Measurements from ENCODE around the gene KCTD19. TPM values are rescaled to one million over a fixed set of nuclear protein-coding genes. Genes with fewer than 3 reads are reported as not detected.

Gene KCTD19
- total and polyA plus RNA-seq, 2 donors (not counting 1 experiment from before 2014, with no cell fraction given): 0.52 TPM; not detected in 1

DNA sequence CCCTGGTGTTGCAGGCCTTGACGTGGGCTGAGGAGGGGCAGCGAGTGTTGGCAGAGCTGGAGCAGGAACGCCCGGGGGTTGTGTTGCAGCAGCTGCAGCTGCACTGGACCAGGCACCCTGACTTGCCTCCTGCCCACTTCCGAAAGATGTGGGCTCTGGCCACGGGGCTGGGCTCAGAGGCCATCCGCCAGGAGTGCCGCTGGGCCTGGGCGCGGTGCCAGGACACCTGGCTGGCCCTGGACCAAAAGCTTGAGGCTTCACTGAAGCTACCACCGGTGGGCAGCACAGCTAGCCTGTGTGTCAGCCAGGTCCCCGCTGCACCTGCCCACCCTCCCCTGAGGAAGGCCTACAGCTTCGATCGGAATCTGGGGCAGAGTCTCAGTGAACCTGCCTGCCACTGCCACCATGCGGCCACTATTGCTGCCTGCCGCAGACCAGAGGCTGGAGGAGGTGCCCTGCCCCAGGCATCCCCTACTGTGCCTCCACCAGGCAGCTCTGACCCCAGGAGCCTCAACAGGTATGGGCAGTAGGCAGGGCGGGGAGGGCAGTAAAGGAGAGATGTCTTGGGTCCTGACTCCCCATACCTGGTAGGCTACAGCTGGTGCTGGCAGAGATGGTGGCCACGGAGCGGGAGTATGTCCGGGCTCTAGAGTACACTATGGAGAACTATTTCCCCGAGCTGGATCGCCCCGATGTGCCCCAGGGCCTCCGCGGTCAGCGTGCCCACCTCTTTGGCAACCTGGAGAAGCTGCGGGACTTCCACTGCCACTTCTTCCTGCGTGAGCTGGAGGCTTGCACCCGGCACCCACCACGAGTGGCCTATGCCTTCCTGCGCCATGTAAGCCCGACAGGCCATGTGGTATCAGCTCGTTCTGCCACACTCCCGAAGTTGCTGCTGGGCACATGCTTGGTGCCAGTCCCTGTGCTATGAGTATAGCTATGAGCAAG is 41.6 kb downstream of the KCTD19 start:
- Histone ChIP-seq H3K27ac (ENCODE audit: low read length in 2 of 2) (no peak overlapping the region), H3K27me3 (replicated peaks in 1 of 4; ENCODE audit: control extremely low read depth in 1 of 4, control insufficient read depth in 3 of 4, insufficient read depth in 4 of 4, low read length in 3 of 4) (no peaks in the 10 kb centered on the region), H3K4me2 (replicated peaks; ENCODE audit: low read depth, low read length, poor library complexity, severe bottlenecking) (no peak overlapping the region), H4K20me1 (ENCODE audit: control insufficient read depth, insufficient read depth, low read length, poor library complexity, severe bottlenecking) (no peaks in the 10 kb centered on the region), H3K4me1 (ENCODE audit: control insufficient read depth in 2 of 2, insufficient read depth in 2 of 2, low read length in 2 of 2) (no peaks in the 10 kb centered on the region), H3K9ac (ENCODE audit: low read length) (no peak overlapping the region), H3K79me2 (ENCODE audit: control insufficient read depth, insufficient read depth, low read length) (no peaks in the 10 kb centered on the region), H3K36me3 (replicated peaks in 1 of 2; ENCODE audit: control extremely low read depth in 1 of 2, control insufficient read depth in 1 of 2, extremely low read depth in 1 of 2, insufficient read depth in 2 of 2, low read length in 1 of 2) (no peaks in the 10 kb centered on the region), H2AFZ (ENCODE audit: insufficient read depth, low read depth, low read length, poor library complexity, severe bottlenecking) (no peak overlapping the region), H3K4me3 (ENCODE audit: control extremely low read depth in 1 of 5, extremely low read depth in 1 of 5, insufficient read depth in 1 of 5, low read depth in 2 of 5, low read length in 4 of 5) (no peak overlapping the region), H3K9me3 (ENCODE audit: control extremely low read depth in 1 of 3, control insufficient read depth in 2 of 3, insufficient read depth in 1 of 3, low read length in 2 of 3) (no peaks in the 10 kb centered on the region)
- WGBS (ENCODE audit: insufficient coverage): 93% methylated on average over 34 of the region's 34 CpGs
- Mint-ChIP-seq H3K27ac (no peak overlapping the region), H3K27me3 (no peaks in the 10 kb centered on the region), H3K9me3 (ENCODE audit: insufficient read depth) (no peaks in the 10 kb centered on the region), H3K4me1 (no peaks in the 10 kb centered on the region), H3K4me3 (no peak overlapping the region)
- TF ChIP-seq, protein P1, sequence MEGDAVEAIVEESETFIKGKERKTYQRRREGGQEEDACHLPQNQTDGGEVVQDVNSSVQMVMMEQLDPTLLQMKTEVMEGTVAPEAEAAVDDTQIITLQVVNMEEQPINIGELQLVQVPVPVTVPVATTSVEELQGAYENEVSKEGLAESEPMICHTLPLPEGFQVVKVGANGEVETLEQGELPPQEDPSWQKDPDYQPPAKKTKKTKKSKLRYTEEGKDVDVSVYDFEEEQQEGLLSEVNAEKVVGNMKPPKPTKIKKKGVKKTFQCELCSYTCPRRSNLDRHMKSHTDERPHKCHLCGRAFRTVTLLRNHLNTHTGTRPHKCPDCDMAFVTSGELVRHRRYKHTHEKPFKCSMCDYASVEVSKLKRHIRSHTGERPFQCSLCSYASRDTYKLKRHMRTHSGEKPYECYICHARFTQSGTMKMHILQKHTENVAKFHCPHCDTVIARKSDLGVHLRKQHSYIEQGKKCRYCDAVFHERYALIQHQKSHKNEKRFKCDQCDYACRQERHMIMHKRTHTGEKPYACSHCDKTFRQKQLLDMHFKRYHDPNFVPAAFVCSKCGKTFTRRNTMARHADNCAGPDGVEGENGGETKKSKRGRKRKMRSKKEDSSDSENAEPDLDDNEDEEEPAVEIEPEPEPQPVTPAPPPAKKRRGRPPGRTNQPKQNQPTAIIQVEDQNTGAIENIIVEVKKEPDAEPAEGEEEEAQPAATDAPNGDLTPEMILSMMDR (IDR thresholded peaks at IDR 0.05): no peak
- TF ChIP-seq EZH2 (IDR thresholded peaks at IDR 0.05; ENCODE audit: borderline replicate concordance, insufficient read depth, low read depth, low read length, poor library complexity, severe bottlenecking): no peak
- ChIA-PET POLR2A (interaction anchor here (0.5 kb wide), 1 partner anchor 146 kb away, joined by 9 read pairs; no protein-coding TSS in a partner anchor), CTCF (no interaction called here)
- ATAC-seq (ENCODE audit: low read depth): no peak
- intact Hi-C loops (cut with micrococcal nuclease): no loop called here
- no peak for DNase-seq

Measured in B cell (primary cell).